Adrenal gland (tissue), 12 donors: ENCODE measurements around the gene TSPAN32. TPM values are rescaled to one million over a fixed set of nuclear protein-coding genes. Genes with fewer than 3 reads are reported as not detected.

Experiments
- polyA plus RNA-seq, 3 donors: library from polyadenylated mRNA; stranded (reverse); fragments of 200-250 nt in 2 of 3; fragments of 350-450 nt in 1 of 3; fragmentation: Illumina TruSeq in 1 of 3; extraction: RNeasy Lipid Tissue Mini Kit (QIAGEN cat#74804) in 1 of 3; gene quantifications; one replicate each; pipeline ENCODE4 v1.2.3, GENCODE V29; 2013 to 2014
- small RNA-seq, 2 donors: library from RNA; depleted of rRNA; stranded (forward); fragments of <200 nt; gene quantifications; one replicate each; pipeline ENCODE3, GENCODE V24; 2016
- total RNA-seq, 9 donors: library from RNA; depleted of rRNA in 4 of 9; stranded (reverse); fragments of >200 nt in 4 of 9; fragments of 120-200 nt in 1 of 9; fragmentation: NEBNext Ultra II Directional in 1 of 9; extraction: Animal tissue kit (Norgen Biotek cat#: 25700) in 1 of 9; gene quantifications; one replicate each; pipeline versions ENCODE4 v1.1.0 to v1.2.4, GENCODE V29; 2013 to 2023
- donor health status: healthy with polysubstance abuse.
- donor health status: Bipolar disorder and iron deficiency.
- donor health status: DM: yes; HTN: yes; CAD: no.
- donor health status: DM: no; HTN: no; CAD: no.
- donor health status: DM: no; HTN: no; CAD: no.
- donor health status: DM: yes; HTN: yes; CAD: no.

Gene TSPAN32
- total and polyA plus RNA-seq, 12 donors = 0.14 to 7.0 (median 0.88) TPM; not detected in 4

Small RNAs within 50 kb of the gene (small RNA-seq; reads per million reads assigned to genes)
- 0 reads per million in 2 donors for gene RNU6-878P

Other genes with a start within 250 kb of the TSPAN32 start
- 100 to 1,000 TPM in 5 of 9 donors, 10 to 100 TPM in 4; 41.8 to 693 (median 136) TPM for gene IGF2, start 162.6 kb upstream of the TSPAN32 start, total RNA-seq
- gene IGF2, start 162.6 kb upstream of the TSPAN32 start, polyA plus RNA-seq = 100 to 1,000 TPM in 2 of 3 donors, 10 to 100 TPM in 1; 96.5 to 307 (median 102) TPM
- 1 to 10 TPM in 1 of 9 donors, under 1 TPM in 1, not detected in 7; 0.72 to 2.2 TPM for gene INS, start 140.8 kb upstream of the TSPAN32 start, total RNA-seq
- gene INS, start 140.8 kb upstream of the TSPAN32 start, polyA plus RNA-seq = 10 to 100 TPM in 2 of 3 donors, not detected in 1; 10.9 to 45.2 TPM
- 100 to 1,000 TPM in 3 of 9 donors, 10 to 100 TPM in 2, 1 to 10 TPM in 2, under 1 TPM in 1, not detected in 1; 0.54 to 433 (median 17.2) TPM for gene TH, start 130.2 kb upstream of the TSPAN32 start, total RNA-seq
- gene TH, start 130.2 kb upstream of the TSPAN32 start, polyA plus RNA-seq = 1,000 to 10,000 TPM in 1 of 3 donors, 100 to 1,000 TPM in 1, 10 to 100 TPM in 1; 55.2 to 1,253 (median 194) TPM
- gene ASCL2, start 31.4 kb upstream of the TSPAN32 start, total RNA-seq = 1 to 10 TPM in 3 of 9 donors, under 1 TPM in 5, not detected in 1; 0.11 to 2.2 (median 0.78) TPM
- gene ASCL2, start 31.4 kb upstream of the TSPAN32 start, polyA plus RNA-seq = under 1 TPM in 2 of 3 donors, not detected in 1; 0.44 to 0.88 TPM
- under 1 TPM; 0.12 to 0.97 (median 0.34) TPM for gene C11orf21, start 95 bp upstream of the TSPAN32 start, total RNA-seq
- gene C11orf21, start 95 bp upstream of the TSPAN32 start, polyA plus RNA-seq = 1 to 10 TPM in 1 of 3 donors, under 1 TPM in 2; 0.04 to 2.1 (median 0.64) TPM
- gene CD81, start 75.3 kb downstream of the TSPAN32 start, total RNA-seq = 100 to 1,000 TPM in 8 of 9 donors, 10 to 100 TPM in 1; 40.9 to 444 (median 299) TPM
- gene CD81, start 75.3 kb downstream of the TSPAN32 start, polyA plus RNA-seq = 100 to 1,000 TPM; 147 to 360 (median 190) TPM
- gene TSSC4, start 98.7 kb downstream of the TSPAN32 start, total RNA-seq = 10 to 100 TPM; 28.7 to 53.6 (median 35.9) TPM
- gene TSSC4, start 98.7 kb downstream of the TSPAN32 start, polyA plus RNA-seq = 10 to 100 TPM in 2 of 3 donors, 1 to 10 TPM in 1; 3.4 to 94.6 (median 69.6) TPM
- 1 to 10 TPM in 3 of 9 donors, under 1 TPM in 6; 0.11 to 2.4 (median 0.68) TPM for gene TRPM5, start 142.5 kb downstream of the TSPAN32 start, total RNA-seq
- 1 to 10 TPM in 2 of 3 donors, not detected in 1; 3.0 to 7.4 TPM for gene TRPM5, start 142.5 kb downstream of the TSPAN32 start, polyA plus RNA-seq
- 100 to 1,000 TPM in 8 of 9 donors, 10 to 100 TPM in 1; 11.0 to 447 (median 353) TPM for gene KCNQ1, start 143.0 kb downstream of the TSPAN32 start, total RNA-seq
- gene KCNQ1, start 143.0 kb downstream of the TSPAN32 start, polyA plus RNA-seq = 100 to 1,000 TPM; 158 to 231 (median 182) TPM